ENCODE results near the gene PDE10A. TPM values are rescaled to one million over a fixed set of nuclear protein-coding genes. Genes with fewer than 3 reads are reported as not detected.

PDE10A gene
- total and polyA plus RNA-seq, 2 of the 13 experiments (the other 11 are each of a cell fraction or from before 2014, with no cell fraction given): not detected

GRCh38 chr6:165638530-165638929 is 24.5 kb downstream of the PDE10A start (continued):
- TF ChIP-seq RERE (CRISPR knock-in tag; IDR thresholded peaks at IDR 0.05; ENCODE audit: low read depth): no peak
- no peak for TF ChIP-seq THAP8 (CRISPR knock-in tag; IDR thresholded peaks at IDR 0.05; ENCODE audit: borderline replicate concordance)
- no peak for TF ChIP-seq ZNF337 (CRISPR knock-in tag; IDR thresholded peaks at IDR 0.05; ENCODE audit: borderline replicate concordance, low read depth)
- no peak for TF ChIP-seq ZNF687 (CRISPR knock-in tag; IDR thresholded peaks at IDR 0.05)
- no peak for TF ChIP-seq GMEB1 (CRISPR knock-in tag; IDR thresholded peaks at IDR 0.05; ENCODE audit: borderline replicate concordance)

Measured in HepG2 (cell line).